Trophoblast cell (in vitro differentiated cells and primary cell): ENCODE measurements around the gene ERICH3.
A peak's percentile ranks its signal among the peaks of the same experiment; 100 is the strongest.

ENCODE experiments used
- DNase-seq, 2 donors: peaks; one replicate each; pipeline ENCODE4 v3.0.0-alpha.2; 2016
- H2AFZ ChIP-seq: 2 replicates; pipeline ENCODE4 v1.6.1; 2013; ENCODE audit warnings: low read length, moderate library complexity, mild to moderate bottlenecking; ENCODE audit not compliant: insufficient read depth, poor library complexity
- H2AK5ac ChIP-seq: 2 replicates; pipeline ENCODE4 v1.6.1; 2013; ENCODE audit warnings: mild to moderate bottlenecking, low read length
- H2BK120ac ChIP-seq: 2 replicates; pipeline ENCODE4 v1.6.1; 2013; ENCODE audit warnings: low read length, mild to moderate bottlenecking, moderate library complexity; ENCODE audit not compliant: insufficient read depth, poor library complexity
- H2BK12ac ChIP-seq: 2 replicates; pipeline ENCODE4 v1.6.1; 2013; ENCODE audit warnings: mild to moderate bottlenecking, low read length, moderate library complexity
- H2BK5ac ChIP-seq: 2 replicates; pipeline ENCODE4 v1.6.1; 2013; ENCODE audit warnings: low read length, low read depth, moderate library complexity, mild to moderate bottlenecking; ENCODE audit not compliant: poor library complexity
- H3K14ac ChIP-seq: 2 replicates; pipeline ENCODE4 v1.6.1; 2013; ENCODE audit warnings: mild to moderate bottlenecking, low read length
- H3K18ac ChIP-seq: 2 replicates; pipeline ENCODE4 v1.6.1; 2013; ENCODE audit warnings: mild to moderate bottlenecking, low read length
- H3K23ac ChIP-seq: 2 replicates; pipeline ENCODE4 v1.6.1; 2013; ENCODE audit warnings: low read length
- H3K27ac ChIP-seq: 2 replicates; pipeline ENCODE4 v1.5.1; 2013; ENCODE audit warnings: low read depth, mild to moderate bottlenecking, inconsistent platforms, low read length, moderate library complexity
- H3K27me3 ChIP-seq: 2 replicates; pipeline ENCODE4 v1.6.1; 2013; ENCODE audit warnings: inconsistent platforms, mild to moderate bottlenecking, low read length, moderate library complexity; ENCODE audit not compliant: insufficient read depth
- H3K36me3 ChIP-seq, 2 experiments: 1 replicate in 1 of 2; 2 replicates in 1 of 2; pipeline ENCODE4 v1.6.1; 2013; ENCODE audit warnings: low read length in 2 of 2, mild to moderate bottlenecking in 2 of 2, moderate library complexity in 1 of 2; ENCODE audit not compliant: insufficient read depth in 2 of 2, control insufficient read depth in 1 of 2
- H3K4ac ChIP-seq: 2 replicates; pipeline ENCODE4 v1.6.1; 2013; ENCODE audit warnings: low read depth, mild to moderate bottlenecking, low read length, moderate library complexity
- H3K4me1 ChIP-seq, 2 experiments: 1 replicate in 1 of 2; 2 replicates in 1 of 2; pipeline ENCODE4 v1.6.1; 2013; ENCODE audit warnings: low read length in 2 of 2, mild to moderate bottlenecking in 2 of 2, moderate library complexity in 1 of 2; ENCODE audit not compliant: insufficient read depth in 2 of 2, control insufficient read depth in 1 of 2
- H3K4me2 ChIP-seq: 2 replicates; pipeline ENCODE4 v1.6.1; 2013; ENCODE audit warnings: inconsistent platforms, mild to moderate bottlenecking, low read length, moderate library complexity
- H3K4me3 ChIP-seq: 2 replicates; pipeline ENCODE4 v1.5.1; 2013; ENCODE audit warnings: mild to moderate bottlenecking, low read depth, low read length, inconsistent platforms
- H3K79me1 ChIP-seq: one replicate; pipeline ENCODE4 v1.6.1; 2013; ENCODE audit warnings: low read length
- H3K79me2 ChIP-seq: 2 replicates; pipeline ENCODE4 v1.6.1; 2013; ENCODE audit warnings: low read length, mild to moderate bottlenecking; ENCODE audit not compliant: control insufficient read depth, insufficient read depth, poor library complexity
- H3K9ac ChIP-seq: 2 replicates; pipeline ENCODE4 v1.6.1; 2013; ENCODE audit warnings: mild to moderate bottlenecking, low read length
- H3K9me3 ChIP-seq: 2 replicates; pipeline ENCODE4 v1.6.1; 2013; ENCODE audit warnings: low read depth, mild to moderate bottlenecking, control low read depth, inconsistent platforms, low read length; ENCODE audit not compliant: insufficient read depth
- H4K12ac ChIP-seq: 2 replicates; pipeline ENCODE4 v1.6.1; 2013; ENCODE audit warnings: low read depth, mild to moderate bottlenecking, low read length, moderate library complexity
- H4K8ac ChIP-seq: 2 replicates; pipeline ENCODE4 v1.6.1; 2013; ENCODE audit warnings: low read depth, mild to moderate bottlenecking, low read length, moderate library complexity
- H4K91ac ChIP-seq: one replicate; pipeline ENCODE4 v1.6.1; 2013; ENCODE audit warnings: low read depth, mild to moderate bottlenecking, low read length, moderate library complexity
- WGBS: extraction: QIAGEN DNeasy Blood & Tissue Kit; methylation state at CpG from one replicate; pipeline ENCODE4 v1.1.7; 2013; ENCODE audit warnings: missing lambda C conversion rate; ENCODE audit not compliant: insufficient read length, insufficient coverage; ENCODE audit errors: extremely low coverage; 5-methylcytosine and 5-hydroxymethylcytosine counted together

Gene ERICH3

GRCh38 chr1:74549932-74550331, 123.7 kb downstream of the ERICH3 start:
- H3K18ac ChIP-seq, result no peak overlapping the region
- no peak overlapping the region for H4K8ac ChIP-seq
- no peak overlapping the region for H2AFZ ChIP-seq
- no peak overlapping the region for H2AK5ac ChIP-seq
- H3K79me1 ChIP-seq, result no peaks in the 10 kb centered on the region
- H3K27me3 ChIP-seq, result no peaks in the 10 kb centered on the region
- H2BK120ac ChIP-seq, result no peak overlapping the region
- no peak for DNase-seq
- no CpG with 5 or more reads among the region's 2 CpGs for WGBS
- H3K4ac ChIP-seq, result no peak overlapping the region
- H3K79me2 ChIP-seq, result no peaks in the 10 kb centered on the region
- no peaks in the 10 kb centered on the region for H3K4me1 ChIP-seq
- H2BK5ac ChIP-seq, result no peak overlapping the region
- no peak overlapping the region for H3K23ac ChIP-seq
- H3K4me3 ChIP-seq, result no peak overlapping the region
- H3K27ac ChIP-seq, result no peak overlapping the region
- H3K9me3 ChIP-seq, result no peaks in the 10 kb centered on the region
- H3K36me3 ChIP-seq, result no peaks in the 10 kb centered on the region
- no peak overlapping the region for H3K14ac ChIP-seq
- no peak overlapping the region for H4K91ac ChIP-seq
- no peak overlapping the region for H2BK12ac ChIP-seq
- no peak overlapping the region for H3K4me2 ChIP-seq
- H4K12ac ChIP-seq, result no peak overlapping the region
- no peak overlapping the region for H3K9ac ChIP-seq

DNA sequence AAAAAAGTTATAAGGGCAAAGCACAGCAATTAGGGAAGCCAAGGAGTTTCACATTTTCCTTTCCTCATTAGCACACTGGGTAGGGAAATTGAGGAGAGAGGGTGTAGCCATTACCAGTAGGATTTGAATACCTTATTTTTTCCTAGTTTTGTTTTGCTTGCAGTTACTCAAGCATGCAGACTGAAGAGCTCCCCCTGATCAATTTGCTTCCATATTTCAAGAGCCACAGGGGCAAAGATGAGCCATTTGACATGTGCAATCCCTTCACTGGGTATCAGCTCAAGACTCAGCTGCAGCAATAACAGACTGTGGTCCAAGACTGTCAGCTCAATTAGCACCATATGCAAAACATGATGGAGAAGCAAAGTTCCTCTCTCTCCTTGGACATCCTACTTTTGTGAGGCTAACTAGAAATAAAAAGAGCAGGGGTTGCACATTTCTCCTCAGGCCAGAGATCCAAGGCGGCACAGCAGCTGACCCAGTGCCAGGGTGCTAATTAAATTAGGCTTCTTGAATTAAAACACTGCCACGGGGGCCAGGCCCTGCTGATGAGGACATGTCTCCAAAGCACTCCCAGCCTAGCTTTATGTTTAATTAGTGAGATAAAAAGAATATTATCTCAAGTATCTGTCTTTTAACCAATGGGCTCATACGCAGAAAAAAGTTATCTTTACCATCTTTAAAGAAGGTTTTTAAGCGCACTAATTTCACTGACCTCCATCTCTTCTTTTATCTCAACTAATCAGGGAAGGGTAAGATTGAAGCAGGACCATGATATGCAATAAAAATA, 124.4 kb downstream of the ERICH3 start:
- no peak overlapping the region for H3K4me2 ChIP-seq
- H2BK12ac ChIP-seq, result no peak overlapping the region
- no peak overlapping the region for H3K4me3 ChIP-seq
- H3K14ac ChIP-seq, result no peak overlapping the region
- no peak overlapping the region for H3K23ac ChIP-seq
- no peak overlapping the region for H3K27ac ChIP-seq
- WGBS, result no CpG with 5 or more reads among the region's 4 CpGs
- no peaks in the 10 kb centered on the region for H3K36me3 ChIP-seq
- H3K4me1 ChIP-seq, result no peaks in the 10 kb centered on the region
- DNase-seq, result no peak
- no peak overlapping the region for H4K91ac ChIP-seq
- H2AFZ ChIP-seq, result no peak overlapping the region
- H3K79me1 ChIP-seq, result no peaks in the 10 kb centered on the region
- H2BK5ac ChIP-seq, result no peak overlapping the region
- no peak overlapping the region for H4K8ac ChIP-seq
- no peak overlapping the region for H3K18ac ChIP-seq
- H3K27me3 ChIP-seq, result no peaks in the 10 kb centered on the region
- no peak overlapping the region for H4K12ac ChIP-seq
- no peaks in the 10 kb centered on the region for H3K79me2 ChIP-seq
- no peaks in the 10 kb centered on the region for H3K9me3 ChIP-seq
- no peak overlapping the region for H2AK5ac ChIP-seq
- no peak overlapping the region for H2BK120ac ChIP-seq
- no peak overlapping the region for H3K9ac ChIP-seq
- H3K4ac ChIP-seq, result no peak overlapping the region

DNA sequence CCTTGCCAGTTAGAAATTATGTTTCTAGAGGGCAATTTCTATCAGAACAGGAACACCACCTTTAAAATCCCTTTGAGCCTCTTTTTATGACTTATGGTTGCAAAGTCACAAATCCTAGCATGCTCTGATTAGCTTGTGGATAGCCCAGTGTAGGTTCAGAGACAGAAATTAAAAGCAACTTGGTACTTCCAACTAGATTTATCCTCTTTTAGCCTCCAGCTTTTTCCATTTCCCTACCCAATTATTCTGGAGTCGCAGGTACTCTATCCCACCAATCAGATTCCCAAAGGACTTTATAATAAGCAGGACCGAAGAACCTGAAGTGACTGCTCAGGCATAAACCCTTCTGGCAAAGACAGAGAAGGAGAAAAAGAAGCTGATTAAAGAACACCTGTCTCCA, 127.8 kb downstream of the ERICH3 start:
- H3K23ac ChIP-seq, result no peak overlapping the region
- H3K27ac ChIP-seq, result no peak overlapping the region
- no peak overlapping the region for H4K91ac ChIP-seq
- no peak overlapping the region for H3K14ac ChIP-seq
- H3K79me2 ChIP-seq, result no peaks in the 10 kb centered on the region
- no peak overlapping the region for H2AK5ac ChIP-seq
- H3K9ac ChIP-seq, result no peak overlapping the region
- no peaks in the 10 kb centered on the region for H3K79me1 ChIP-seq
- H2BK5ac ChIP-seq, result no peak overlapping the region
- no peak overlapping the region for H3K4me2 ChIP-seq
- H2BK12ac ChIP-seq, result no peak overlapping the region
- H4K8ac ChIP-seq, result no peak overlapping the region
- no peak for DNase-seq
- no peak overlapping the region for H2BK120ac ChIP-seq
- no peak overlapping the region for H3K4ac ChIP-seq
- no peaks in the 10 kb centered on the region for H3K4me1 ChIP-seq
- no peak overlapping the region for H4K12ac ChIP-seq
- no peaks in the 10 kb centered on the region for H3K9me3 ChIP-seq
- no peak overlapping the region for H2AFZ ChIP-seq
- WGBS, result no CpG with 5 or more reads among the region's 2 CpGs
- no peaks in the 10 kb centered on the region for H3K36me3 ChIP-seq
- no peak overlapping the region for H3K4me3 ChIP-seq
- no peak overlapping the region for H3K18ac ChIP-seq
- H3K27me3 ChIP-seq, result no peaks in the 10 kb centered on the region

DNA sequence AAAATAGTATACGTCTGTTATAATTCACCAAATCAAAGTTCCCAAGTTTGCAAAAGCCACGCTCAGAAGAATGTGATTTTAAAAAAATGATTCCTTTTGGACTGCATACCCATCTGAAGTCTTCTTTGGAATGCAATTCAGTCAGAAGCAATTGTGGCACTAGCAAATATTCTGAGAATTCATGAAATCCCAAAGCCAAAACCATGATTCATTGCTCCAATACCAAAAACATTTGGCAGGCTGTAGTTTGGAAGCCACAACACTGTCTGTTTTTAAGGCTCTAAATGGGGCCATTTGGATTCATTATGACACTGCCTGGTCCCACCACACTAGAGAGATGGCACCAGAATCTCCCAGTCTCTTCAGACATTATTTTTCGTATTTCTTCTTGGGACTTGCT, 139.4 kb downstream of the ERICH3 start:
- no peak overlapping the region for H3K4me2 ChIP-seq
- no peak overlapping the region for H2BK12ac ChIP-seq
- no peaks in the 10 kb centered on the region for H3K9me3 ChIP-seq
- H3K14ac ChIP-seq, result no peak overlapping the region
- H3K27me3 ChIP-seq, result no peaks in the 10 kb centered on the region
- H3K36me3 ChIP-seq, result no peaks in the 10 kb centered on the region
- H4K8ac ChIP-seq, result no peak overlapping the region
- no peak overlapping the region for H3K27ac ChIP-seq
- H3K9ac ChIP-seq, result no peak overlapping the region
- H2BK120ac ChIP-seq, result no peak overlapping the region
- H3K23ac ChIP-seq, result no peak overlapping the region
- no peak overlapping the region for H2AFZ ChIP-seq
- H4K12ac ChIP-seq, result no peak overlapping the region
- DNase-seq, result peak in 1 of 2 donors; percentile 39
- no peaks in the 10 kb centered on the region for H3K4me1 ChIP-seq
- no peak overlapping the region for H3K4ac ChIP-seq
- no peaks in the 10 kb centered on the region for H3K79me2 ChIP-seq
- H3K18ac ChIP-seq, result no peak overlapping the region
- no peak overlapping the region for H3K4me3 ChIP-seq
- H4K91ac ChIP-seq, result no peak overlapping the region
- no peaks in the 10 kb centered on the region for H3K79me1 ChIP-seq
- no CpG with 5 or more reads among the region's 3 CpGs for WGBS
- no peak overlapping the region for H2AK5ac ChIP-seq
- H2BK5ac ChIP-seq, result no peak overlapping the region
